Measurements from ENCODE around the gene ARHGEF39. TPM values are rescaled to one million over a fixed set of nuclear protein-coding genes. Genes with fewer than 3 reads are reported as not detected.

ARHGEF39 gene
- total RNA-seq, 6 experiments from 2014 or later = 0.11 to 3.6 (median 0.43) TPM

DNA sequence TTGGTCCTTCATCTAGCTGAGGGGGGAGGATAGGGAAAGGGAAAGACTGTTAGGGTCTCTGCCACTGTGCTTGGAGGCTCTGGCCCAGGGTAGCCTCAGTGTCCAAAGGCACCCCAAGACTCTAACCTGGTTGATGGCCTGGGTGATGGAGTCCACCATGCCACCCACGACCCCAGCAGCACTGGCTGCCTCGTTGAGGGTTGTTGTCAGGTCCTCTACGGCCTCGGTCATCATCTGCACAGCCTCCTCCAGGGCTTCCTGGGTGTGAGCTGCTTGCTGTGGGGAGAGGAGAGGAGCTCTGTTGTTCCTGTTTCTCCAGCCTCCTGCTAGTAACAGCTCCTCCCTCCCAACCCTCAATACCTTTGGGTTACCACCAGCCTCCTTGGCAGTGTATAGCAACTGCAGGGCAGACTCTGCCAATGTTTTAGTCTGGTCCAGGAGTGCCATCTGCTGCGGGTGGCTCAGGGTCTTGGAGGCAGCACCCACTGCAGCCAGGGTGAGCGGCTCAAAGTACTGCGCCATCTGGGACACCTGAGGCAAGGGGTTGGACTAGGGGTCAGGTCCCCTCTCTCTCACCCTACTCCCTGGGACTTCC is 40.9 kb upstream of the ARHGEF39 start:
- no peak for DNase-seq
- H3K27me3 ChIP-seq = no peaks in the 10 kb centered on the region
- TF ChIP-seq, protein P1, sequence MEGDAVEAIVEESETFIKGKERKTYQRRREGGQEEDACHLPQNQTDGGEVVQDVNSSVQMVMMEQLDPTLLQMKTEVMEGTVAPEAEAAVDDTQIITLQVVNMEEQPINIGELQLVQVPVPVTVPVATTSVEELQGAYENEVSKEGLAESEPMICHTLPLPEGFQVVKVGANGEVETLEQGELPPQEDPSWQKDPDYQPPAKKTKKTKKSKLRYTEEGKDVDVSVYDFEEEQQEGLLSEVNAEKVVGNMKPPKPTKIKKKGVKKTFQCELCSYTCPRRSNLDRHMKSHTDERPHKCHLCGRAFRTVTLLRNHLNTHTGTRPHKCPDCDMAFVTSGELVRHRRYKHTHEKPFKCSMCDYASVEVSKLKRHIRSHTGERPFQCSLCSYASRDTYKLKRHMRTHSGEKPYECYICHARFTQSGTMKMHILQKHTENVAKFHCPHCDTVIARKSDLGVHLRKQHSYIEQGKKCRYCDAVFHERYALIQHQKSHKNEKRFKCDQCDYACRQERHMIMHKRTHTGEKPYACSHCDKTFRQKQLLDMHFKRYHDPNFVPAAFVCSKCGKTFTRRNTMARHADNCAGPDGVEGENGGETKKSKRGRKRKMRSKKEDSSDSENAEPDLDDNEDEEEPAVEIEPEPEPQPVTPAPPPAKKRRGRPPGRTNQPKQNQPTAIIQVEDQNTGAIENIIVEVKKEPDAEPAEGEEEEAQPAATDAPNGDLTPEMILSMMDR (IDR thresholded peaks at IDR 0.05) = no peak
- TF ChIP-seq POLR2A (IDR thresholded peaks at IDR 0.05) = no peak
- no peak overlapping the region for H3K4me3 ChIP-seq
- no peaks in the 10 kb centered on the region for H3K9me3 ChIP-seq
- H3K27ac ChIP-seq = no peak overlapping the region
- ATAC-seq = no peak
- H3K36me3 ChIP-seq = peaks cover 52 to 98% (median 75%) of the 10 kb centered on the region in 4 donors
- intact Hi-C loops (cut with DNase I) = no loop called here
- no peaks in the 10 kb centered on the region for H3K4me1 ChIP-seq
- WGBS (ENCODE audit: insufficient coverage, low coverage, low lambda C conversion rate, missing lambda C conversion rate) = no CpG with 5 or more reads among the region's 7 CpGs

DNA sequence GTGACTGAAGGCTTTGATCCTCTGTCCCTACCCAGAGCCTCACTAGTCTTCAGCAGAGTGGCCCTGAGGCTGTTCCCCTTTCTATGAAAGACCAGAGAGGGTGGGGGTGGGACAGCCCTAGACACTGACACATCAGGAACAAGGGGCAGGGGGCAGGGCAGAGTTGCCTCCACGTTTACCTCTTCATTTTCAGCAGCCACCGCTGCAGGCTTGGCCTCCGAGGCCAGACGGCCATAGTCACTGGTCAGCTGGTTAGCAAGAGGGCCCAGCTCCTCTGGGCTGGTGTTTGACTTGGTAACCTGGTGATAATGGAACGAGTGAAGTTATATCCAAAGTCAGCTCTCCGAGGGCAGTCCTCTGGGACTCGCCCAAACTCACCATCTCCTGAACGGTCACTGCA is 40.4 kb upstream of the ARHGEF39 start:
- H3K36me3 ChIP-seq = peaks cover 55 to 98% (median 75%) of the 10 kb centered on the region in 4 donors
- ATAC-seq (peak in 1 of 4 donors; percentile 8), DNase-seq (no peak)
- no peaks in the 10 kb centered on the region for H3K9me3 ChIP-seq
- no peak overlapping the region for H3K4me3 ChIP-seq
- no CpG with 5 or more reads among the region's 8 CpGs for WGBS (ENCODE audit: insufficient coverage, low coverage, low lambda C conversion rate, missing lambda C conversion rate)
- intact Hi-C loops (cut with DNase I) = no loop called here
- no peaks in the 10 kb centered on the region for H3K27me3 ChIP-seq
- TF ChIP-seq POLR2A (IDR thresholded peaks at IDR 0.05) = no peak
- TF ChIP-seq, protein P1 (IDR thresholded peaks at IDR 0.05) = no peak
- H3K27ac ChIP-seq = no peak overlapping the region
- no peaks in the 10 kb centered on the region for H3K4me1 ChIP-seq

DNA sequence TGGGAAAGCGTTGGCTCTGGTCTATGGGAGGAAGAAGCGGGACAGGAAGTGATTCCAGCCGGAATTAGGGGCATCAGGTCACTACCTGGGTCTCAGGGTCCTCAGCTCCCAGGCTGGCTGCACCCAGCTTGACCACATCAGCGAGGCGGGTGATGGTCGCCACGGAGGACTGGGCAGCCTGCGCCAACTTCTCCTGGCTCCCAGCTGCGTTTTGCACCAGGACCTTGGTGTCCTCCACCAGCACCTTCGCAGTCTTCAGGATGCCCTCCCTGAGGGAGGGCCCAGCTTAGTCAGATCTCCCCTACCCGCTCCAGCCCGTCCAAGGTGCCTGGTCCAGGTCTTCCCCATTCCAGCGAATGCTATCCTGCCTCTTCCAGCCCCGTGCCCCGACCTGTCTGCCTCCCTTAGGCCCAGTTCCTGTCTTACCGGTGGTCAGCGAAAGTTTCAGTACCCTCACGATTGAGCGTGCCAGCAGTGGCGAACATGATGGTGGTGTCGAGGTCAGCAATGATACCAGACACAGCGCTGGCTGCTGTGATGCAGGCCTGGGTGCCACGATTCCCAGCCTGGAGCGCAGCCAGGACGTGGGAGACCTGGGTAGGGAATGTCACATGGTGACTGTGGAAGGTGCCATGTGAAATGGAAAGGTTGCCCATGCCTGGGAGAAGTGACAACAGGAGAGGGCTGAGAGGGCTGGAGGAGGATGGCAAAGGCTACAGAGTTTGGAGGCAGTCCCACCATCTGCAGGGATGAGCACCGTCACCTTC is 39.1 kb upstream of the ARHGEF39 start:
- 94% methylated on average over 11 of the region's 26 CpGs for WGBS (ENCODE audit: insufficient coverage, low coverage, low lambda C conversion rate, missing lambda C conversion rate)
- peak in 1 of 4 donors; percentile 12 for ATAC-seq

DNA sequence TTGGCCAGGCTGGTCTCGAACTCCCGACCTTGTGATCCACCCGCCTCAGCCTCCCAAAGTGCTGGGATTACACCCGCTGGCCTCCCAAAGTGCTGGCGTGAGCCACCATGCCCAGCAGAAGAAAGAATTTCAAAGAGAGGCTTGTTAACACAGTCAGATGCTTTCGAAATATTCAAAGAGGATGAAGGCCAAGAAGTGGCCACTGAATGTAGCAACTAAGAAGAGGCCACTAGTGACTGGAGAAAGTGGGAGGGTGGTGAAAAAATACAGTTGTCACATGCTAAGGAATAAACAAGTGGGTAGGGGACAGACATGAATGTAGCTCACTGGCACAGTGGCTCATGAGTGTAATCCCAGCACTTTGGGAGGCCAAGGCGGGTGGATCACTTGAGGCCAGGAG is 37.7 kb upstream of the ARHGEF39 start:
- Histone ChIP-seq H3K36me3 (peaks cover 63 to 100% (median 81%) of the 10 kb centered on the region in 4 donors), H3K27ac (no peak overlapping the region), H3K4me3 (no peak overlapping the region), H3K4me1 (no peaks in the 10 kb centered on the region), H3K27me3 (no peaks in the 10 kb centered on the region), H3K9me3 (no peaks in the 10 kb centered on the region)
- intact Hi-C loops (cut with DNase I) = no loop called here
- ATAC-seq (no peak), DNase-seq (no peak)
- WGBS (ENCODE audit: insufficient coverage, low coverage, low lambda C conversion rate, missing lambda C conversion rate) = over 99% methylated on average over 7 of the region's 7 CpGs
- TF ChIP-seq POLR2A (IDR thresholded peaks at IDR 0.05) = no peak
- TF ChIP-seq, protein P1 (IDR thresholded peaks at IDR 0.05) = no peak

More for the DNA sequence above, 39.1 kb upstream of the ARHGEF39 start:
- Histone ChIP-seq H3K36me3 (peaks cover 60 to 100% (median 82%) of the 10 kb centered on the region in 4 donors), H3K4me1 (no peaks in the 10 kb centered on the region), H3K27ac (no peak overlapping the region), H3K9me3 (no peaks in the 10 kb centered on the region), H3K4me3 (no peak overlapping the region), H3K27me3 (no peaks in the 10 kb centered on the region)
- TF ChIP-seq, protein P1 (IDR thresholded peaks at IDR 0.05) = no peak
- no peak for TF ChIP-seq POLR2A (IDR thresholded peaks at IDR 0.05)
- intact Hi-C loops (cut with DNase I) = no loop called here
- DNase-seq = no peak
